Immature natural killer cell (primary cell): ENCODE results near the gene CECR2. TPM values are rescaled to one million over a fixed set of nuclear protein-coding genes. Genes with fewer than 3 reads are reported as not detected.
A peak's percentile ranks its signal among the peaks of the same experiment; 100 is the strongest.

Experiments
- DNase-seq, 3 donors: peaks; one replicate each; pipeline ENCODE4 v3.0.0; 2022; ENCODE audit warnings: mixed read lengths in 1 of 3
- H3K27ac Mint-ChIP-seq, 6 donors: one replicate each; pipeline ENCODE4 v1.8.0; 2020; ENCODE audit warnings: mixed read lengths in 6 of 6, mild to moderate bottlenecking in 5 of 6, inconsistent platforms in 4 of 6, moderate library complexity in 3 of 6
- H3K27me3 Mint-ChIP-seq, 3 donors: one replicate each; pipeline ENCODE4 v1.8.0; 2020 to 2021; ENCODE audit warnings: low read depth in 3 of 3, mild to moderate bottlenecking in 3 of 3, mixed read lengths in 3 of 3, moderate library complexity in 3 of 3, inconsistent platforms in 1 of 3
- H3K36me3 Mint-ChIP-seq, 3 donors: one replicate each; pipeline ENCODE4 v1.8.0; 2020; ENCODE audit warnings: mixed read lengths in 3 of 3, inconsistent platforms in 2 of 3, mild to moderate bottlenecking in 2 of 3
- H3K4me1 Mint-ChIP-seq, 2 donors: one replicate each; pipeline ENCODE4 v1.8.0; 2020; ENCODE audit warnings: inconsistent platforms in 2 of 2, mild to moderate bottlenecking in 2 of 2, mixed read lengths in 2 of 2, moderate library complexity in 1 of 2
- H3K4me3 Mint-ChIP-seq, 5 donors: one replicate each; pipeline ENCODE4 v1.8.0; 2020; ENCODE audit warnings: mild to moderate bottlenecking in 5 of 5, mixed read lengths in 5 of 5, inconsistent platforms in 3 of 5, moderate library complexity in 3 of 5
- H3K9me3 Mint-ChIP-seq, 6 donors: one replicate each; pipeline ENCODE4 v1.8.0; 2020; ENCODE audit warnings: mild to moderate bottlenecking in 6 of 6, mixed read lengths in 6 of 6, inconsistent platforms in 4 of 6, moderate library complexity in 3 of 6
- polyA plus RNA-seq, 3 donors: library from polyadenylated mRNA; unstranded; fragments of 300-500 nt; fragmentation: Illumina TruSeq; gene quantifications; one replicate each; pipeline ENCODE4 v1.2.3, GENCODE V29; 2021

The CECR2 gene
- not detected for polyA plus RNA-seq

- H3K36me3 Mint-ChIP-seq = peaks cover 0 to 5% (median 3%) of the 10 kb centered on the region in 3 donors
- H3K27ac Mint-ChIP-seq = no peak within 1 kb of the TSS
- peak within 1 kb of the TSS; percentile 51 to 77 (median 68) for H3K4me3 Mint-ChIP-seq
- H3K27me3 Mint-ChIP-seq = peaks cover 22 to 37% (median 25%) of the 10 kb centered on the region in 3 donors
- peak in 1 of 3 donors; percentile 3 for DNase-seq
- H3K9me3 Mint-ChIP-seq = no peaks in the 10 kb centered on the region
- peaks cover 13 to 28% of the 10 kb centered on the region in 2 donors for H3K4me1 Mint-ChIP-seq
Measured at GRCh38 chr22:17369439-17370025, at the start of gene CECR2. Gene CECR2, plus strand, starts transcription at chr22:17369460. Its CDS starts 324 bp downstream, at chr22:17369784.

- no peak for DNase-seq
- Mint-ChIP-seq H3K36me3 (no peaks in the 10 kb centered on the region), H3K27ac (no peak overlapping the region), H3K27me3 (peaks cover 0 to 4% (median 2%) of the 10 kb centered on the region in 3 donors), H3K9me3 (no peaks in the 10 kb centered on the region), H3K4me3 (no peak overlapping the region), H3K4me1 (no peaks in the 10 kb centered on the region)
Measured at GRCh38 chr22:17319546-17319945, 49.7 kb upstream of the CECR2 start.

GRCh38 chr22:17322511-17322910 is 46.7 kb upstream of the CECR2 start:
- Mint-ChIP-seq H3K4me1 (no peaks in the 10 kb centered on the region), H3K27me3 (peaks cover 0 to 6% (median 2%) of the 10 kb centered on the region in 3 donors), H3K4me3 (no peak overlapping the region), H3K27ac (no peak overlapping the region), H3K9me3 (no peaks in the 10 kb centered on the region), H3K36me3 (no peaks in the 10 kb centered on the region)
- DNase-seq = no peak

DNA sequence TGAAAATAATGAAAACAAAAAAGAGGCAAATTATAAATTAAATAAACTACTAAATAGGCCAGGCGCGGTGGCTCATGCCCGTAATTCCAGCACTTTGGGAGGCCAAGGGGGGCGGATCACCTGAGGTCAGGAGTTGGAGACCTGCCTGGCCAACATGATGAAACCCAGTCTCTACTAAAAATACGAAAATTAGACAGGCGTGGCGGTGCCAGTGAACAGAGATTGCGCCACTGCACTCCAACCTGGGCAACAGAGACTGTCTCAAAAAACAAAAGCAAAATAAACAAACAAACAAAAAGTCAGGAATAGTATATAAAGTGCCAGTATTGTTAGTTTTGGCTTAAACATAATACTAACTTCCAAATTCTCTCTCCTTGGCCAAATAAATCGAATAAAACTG is 37.6 kb upstream of the CECR2 start:
- H3K4me1 Mint-ChIP-seq = no peaks in the 10 kb centered on the region
- no peak overlapping the region for H3K27ac Mint-ChIP-seq
- H3K36me3 Mint-ChIP-seq = no peaks in the 10 kb centered on the region
- H3K4me3 Mint-ChIP-seq = no peak overlapping the region
- H3K9me3 Mint-ChIP-seq = no peaks in the 10 kb centered on the region
- H3K27me3 Mint-ChIP-seq = peaks cover 0 to 4% (median 4%) of the 10 kb centered on the region in 3 donors
- DNase-seq = no peak

GRCh38 chr22:17332109-17332800 is 37.0 kb upstream of the CECR2 start:
- Mint-ChIP-seq H3K36me3 (no peaks in the 10 kb centered on the region), H3K4me3 (no peak overlapping the region), H3K4me1 (no peaks in the 10 kb centered on the region), H3K27me3 (peaks cover 0 to 4% (median 4%) of the 10 kb centered on the region in 3 donors), H3K27ac (no peak overlapping the region), H3K9me3 (no peaks in the 10 kb centered on the region)
- DNase-seq = no peak

DNA sequence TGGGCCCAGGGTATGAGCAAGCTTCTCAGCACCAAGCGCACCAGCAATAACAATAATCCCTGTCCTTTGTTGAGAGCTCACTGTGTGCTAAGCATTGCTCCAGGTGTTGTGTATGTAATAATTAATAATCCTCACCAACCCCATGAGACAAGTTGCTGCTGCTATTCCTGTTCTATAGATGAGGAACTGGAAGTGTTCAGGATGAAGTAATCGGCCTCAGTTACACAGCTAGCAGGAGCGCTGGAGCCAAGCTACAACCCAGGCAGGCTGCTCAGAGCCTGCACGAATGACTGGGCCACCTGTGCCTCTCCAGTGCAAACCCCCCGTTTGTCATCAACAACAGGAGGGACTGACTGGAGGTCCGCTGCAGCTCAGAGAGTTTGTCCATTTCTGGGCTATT is 35.2 kb upstream of the CECR2 start:
- no peaks in the 10 kb centered on the region for H3K36me3 Mint-ChIP-seq
- H3K4me1 Mint-ChIP-seq = no peaks in the 10 kb centered on the region
- DNase-seq = no peak
- H3K27ac Mint-ChIP-seq = no peak overlapping the region
- H3K27me3 Mint-ChIP-seq = peaks cover 4% of the 10 kb centered on the region in 3 donors
- no peak overlapping the region for H3K4me3 Mint-ChIP-seq
- no peaks in the 10 kb centered on the region for H3K9me3 Mint-ChIP-seq

GRCh38 chr22:17334983-17335382 is 34.3 kb upstream of the CECR2 start:
- Mint-ChIP-seq H3K27ac (no peak overlapping the region), H3K27me3 (peaks cover 2 to 4% (median 4%) of the 10 kb centered on the region in 3 donors), H3K4me1 (no peaks in the 10 kb centered on the region), H3K36me3 (no peaks in the 10 kb centered on the region), H3K9me3 (no peaks in the 10 kb centered on the region), H3K4me3 (no peak overlapping the region)
- no peak for DNase-seq

DNA sequence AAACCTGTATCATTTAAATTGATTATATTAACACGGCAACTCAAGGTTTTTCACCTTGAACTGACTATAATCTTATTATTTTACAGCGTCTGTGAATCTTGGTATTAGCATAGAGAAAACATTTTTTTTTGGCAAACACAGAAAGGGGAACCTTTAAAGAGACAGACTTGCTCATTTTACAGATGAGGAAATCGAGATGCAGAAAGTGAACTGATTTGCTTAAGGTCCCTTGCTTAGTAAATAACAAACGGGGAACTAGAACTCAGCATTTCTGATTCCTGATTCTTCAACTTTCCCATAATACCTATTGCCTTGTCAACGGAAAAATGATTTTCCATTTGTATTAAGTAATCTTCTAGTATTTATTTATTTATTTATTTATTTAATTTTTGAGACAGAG is 33.2 kb upstream of the CECR2 start:
- Mint-ChIP-seq H3K27me3 (peaks cover 2 to 4% (median 4%) of the 10 kb centered on the region in 3 donors), H3K4me1 (no peaks in the 10 kb centered on the region), H3K4me3 (no peak overlapping the region), H3K9me3 (no peaks in the 10 kb centered on the region), H3K36me3 (no peaks in the 10 kb centered on the region), H3K27ac (no peak overlapping the region)
- DNase-seq = no peak

DNA sequence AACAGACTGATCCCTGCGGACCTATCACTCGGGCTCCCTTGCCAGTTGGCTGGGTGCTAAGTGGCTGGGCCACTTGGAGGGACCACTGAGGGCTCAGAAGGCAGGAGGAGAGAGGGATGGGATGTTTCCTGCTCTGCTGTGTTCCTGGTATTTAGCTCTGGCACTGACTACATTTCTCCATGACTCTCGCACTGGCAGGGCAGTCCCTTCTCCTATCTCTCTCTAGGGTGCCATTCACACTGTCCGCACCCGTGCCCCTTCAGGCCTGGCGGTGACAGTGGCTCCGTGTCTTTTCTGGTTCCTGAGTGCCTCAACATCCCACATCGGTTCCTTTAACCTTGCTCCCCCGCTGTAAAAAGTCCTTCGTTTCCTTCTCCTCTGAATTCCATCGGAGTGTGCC is 31.6 kb upstream of the CECR2 start:
- H3K27me3 Mint-ChIP-seq = peaks cover 2 to 6% (median 4%) of the 10 kb centered on the region in 3 donors
- no peak overlapping the region for H3K27ac Mint-ChIP-seq

GRCh38 chr22:17339095-17339693 is 30.1 kb upstream of the CECR2 start:
- Mint-ChIP-seq H3K4me1 (no peaks in the 10 kb centered on the region), H3K27me3 (peaks cover 0 to 6% (median 2%) of the 10 kb centered on the region in 3 donors), H3K27ac (no peak overlapping the region), H3K4me3 (no peak overlapping the region), H3K36me3 (no peaks in the 10 kb centered on the region), H3K9me3 (no peaks in the 10 kb centered on the region)
- no peak for DNase-seq

More for the DNA sequence above, 31.6 kb upstream of the CECR2 start:
- no peaks in the 10 kb centered on the region for H3K36me3 Mint-ChIP-seq
- DNase-seq = no peak
- H3K4me3 Mint-ChIP-seq = no peak overlapping the region
- no peaks in the 10 kb centered on the region for H3K9me3 Mint-ChIP-seq
- no peaks in the 10 kb centered on the region for H3K4me1 Mint-ChIP-seq

GRCh38 chr22:17342361-17342760 is 26.9 kb upstream of the CECR2 start:
- DNase-seq = no peak
- Mint-ChIP-seq H3K36me3 (no peaks in the 10 kb centered on the region), H3K4me3 (no peak overlapping the region), H3K9me3 (no peaks in the 10 kb centered on the region), H3K27me3 (peaks cover 0 to 6% (median 0%) of the 10 kb centered on the region in 3 donors), H3K4me1 (no peaks in the 10 kb centered on the region), H3K27ac (no peak overlapping the region)

- Mint-ChIP-seq H3K27me3 (peaks cover 0 to 1% (median 0%) of the 10 kb centered on the region in 3 donors), H3K9me3 (no peaks in the 10 kb centered on the region), H3K27ac (no peak overlapping the region), H3K4me1 (no peaks in the 10 kb centered on the region), H3K4me3 (no peak overlapping the region), H3K36me3 (no peaks in the 10 kb centered on the region)
- DNase-seq = no peak
Measured at GRCh38 chr22:17343766-17344165, 25.5 kb upstream of the CECR2 start.

- Mint-ChIP-seq H3K36me3 (no peaks in the 10 kb centered on the region), H3K27ac (no peak overlapping the region), H3K4me1 (no peaks in the 10 kb centered on the region), H3K27me3 (peaks cover 0 to 3% (median 0%) of the 10 kb centered on the region in 3 donors), H3K9me3 (peaks cover 0 to 2% (median 0%) of the 10 kb centered on the region in 6 donors), H3K4me3 (no peak overlapping the region)
- no peak for DNase-seq
Measured at GRCh38 chr22:17346578-17346977, 22.7 kb upstream of the CECR2 start.

- H3K4me1 Mint-ChIP-seq = no peaks in the 10 kb centered on the region
- no peak for DNase-seq
- H3K27ac Mint-ChIP-seq = no peak overlapping the region
- H3K36me3 Mint-ChIP-seq = no peaks in the 10 kb centered on the region
- H3K27me3 Mint-ChIP-seq = peaks cover 0 to 2% (median 0%) of the 10 kb centered on the region in 3 donors
- peaks cover 0 to 2% (median 0%) of the 10 kb centered on the region in 6 donors for H3K9me3 Mint-ChIP-seq
- no peak overlapping the region for H3K4me3 Mint-ChIP-seq
Measured at GRCh38 chr22:17347724-17348123, 21.5 kb upstream of the CECR2 start.
